Colon (tissue), 2 donors: ENCODE measurements around the gene DMD.
"Not testable (repeated sequence)": the region's sequence is repeated elsewhere in the genome, so short reads cannot be mapped to it uniquely, and the experiment has no call there.

Experiments
- FAIRE-seq: peaks from 2 replicates; lab custom pipeline; 2012; peaks lifted over from hg19 to GRCh38; lab: Jason Lieb, UNC
- donor health status: control.
- donor health status: control.

Gene DMD

DNA sequence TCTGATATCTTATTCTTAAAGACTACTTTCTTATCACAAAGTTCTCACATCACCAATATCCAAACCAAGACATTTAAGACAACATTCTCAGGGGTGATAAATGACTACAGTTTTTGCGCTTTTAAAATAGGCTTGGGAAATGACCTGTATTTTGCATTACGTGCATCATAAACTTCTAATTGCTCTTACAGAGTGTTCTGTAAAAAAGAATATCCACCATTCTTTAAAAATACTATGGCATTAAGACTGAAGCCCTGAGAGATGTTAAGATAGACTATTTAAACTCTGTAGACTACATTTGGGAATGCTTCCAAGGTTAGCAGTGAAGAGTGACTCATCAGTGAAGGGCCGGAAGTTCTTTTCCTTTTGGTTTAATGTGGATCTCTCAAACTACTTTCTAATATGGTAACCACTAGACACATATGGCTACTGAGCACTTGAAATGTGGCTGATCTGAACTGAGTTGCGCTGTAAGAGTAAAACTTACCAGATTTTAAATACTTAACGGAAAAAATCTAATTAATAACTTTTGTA lies 1620.7 kb downstream of the DMD start:
- peak; percentile 21 for FAIRE-seq

- FAIRE-seq: peak; percentile 68
These were observed 1621.8 kb downstream of the DMD start for GRCh38 chrX:31589503-31589902.

DNA sequence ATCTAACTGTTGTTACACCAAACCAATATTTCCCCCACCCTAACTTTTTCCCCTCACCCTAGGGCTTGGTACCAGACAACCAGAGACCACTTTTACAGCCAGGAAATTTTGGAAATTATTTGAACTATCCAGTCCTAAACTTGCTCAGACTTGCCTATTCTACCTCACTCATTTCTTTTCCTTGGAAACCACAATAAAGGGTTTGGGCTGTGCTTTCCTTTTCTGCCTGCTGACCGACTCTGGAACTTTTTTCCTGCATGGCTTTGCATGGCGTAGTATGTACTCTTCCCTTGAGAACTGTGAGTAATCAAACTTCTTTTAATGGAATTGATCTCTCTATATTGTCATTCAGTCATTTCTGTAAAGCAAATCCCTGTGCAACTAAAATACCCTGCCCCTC lies 1623.0 kb downstream of the DMD start:
- no peak for FAIRE-seq

GRCh38 chrX:31583892-31584291 lies 1627.5 kb downstream of the DMD start:
- FAIRE-seq: not testable (repeated sequence)

- no peak for FAIRE-seq
These were observed 1630.6 kb downstream of the DMD start for GRCh38 chrX:31580726-31581125.

DNA sequence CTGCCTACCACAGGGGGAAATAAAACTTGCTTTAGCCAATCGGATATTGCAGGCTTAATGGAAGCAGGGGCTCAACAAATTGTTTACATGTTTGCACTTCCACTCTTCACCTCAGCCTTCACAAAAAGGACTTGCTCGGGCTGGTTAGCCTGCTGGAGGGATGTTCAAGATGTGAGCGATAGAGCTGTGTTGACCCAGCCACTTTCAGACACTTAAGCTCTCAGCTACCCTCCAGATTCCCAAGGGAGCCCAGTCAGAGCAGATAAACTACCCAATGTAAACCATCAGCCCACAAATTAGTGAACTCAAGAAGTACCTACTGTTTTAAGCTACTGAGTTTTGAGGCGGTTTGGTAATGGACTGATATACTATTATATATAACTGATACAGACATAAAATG lies 1631.1 kb downstream of the DMD start:
- FAIRE-seq: no peak

DNA sequence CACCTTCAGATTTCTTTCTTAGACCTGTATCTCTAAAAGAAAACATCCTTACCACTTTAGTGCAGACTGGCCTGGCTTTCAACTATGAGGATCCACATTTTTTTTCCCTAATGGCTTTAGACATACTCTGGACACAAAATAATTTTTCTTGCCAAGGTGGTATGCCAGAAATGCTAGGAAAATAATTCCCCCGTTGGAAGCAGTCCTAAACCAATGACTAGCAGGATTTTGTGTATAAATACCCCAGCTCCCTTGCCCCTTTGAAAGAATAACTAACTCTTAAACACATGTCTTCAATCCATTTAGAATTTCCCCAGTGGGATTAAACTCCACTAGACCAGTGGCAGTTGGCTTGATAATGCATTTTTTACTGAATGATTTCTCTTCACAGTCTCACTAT lies 1639.0 kb downstream of the DMD start:
- FAIRE-seq: no peak

- FAIRE-seq: no peak
These were observed 1640.7 kb downstream of the DMD start for GRCh38 chrX:31570658-31571057.

DNA sequence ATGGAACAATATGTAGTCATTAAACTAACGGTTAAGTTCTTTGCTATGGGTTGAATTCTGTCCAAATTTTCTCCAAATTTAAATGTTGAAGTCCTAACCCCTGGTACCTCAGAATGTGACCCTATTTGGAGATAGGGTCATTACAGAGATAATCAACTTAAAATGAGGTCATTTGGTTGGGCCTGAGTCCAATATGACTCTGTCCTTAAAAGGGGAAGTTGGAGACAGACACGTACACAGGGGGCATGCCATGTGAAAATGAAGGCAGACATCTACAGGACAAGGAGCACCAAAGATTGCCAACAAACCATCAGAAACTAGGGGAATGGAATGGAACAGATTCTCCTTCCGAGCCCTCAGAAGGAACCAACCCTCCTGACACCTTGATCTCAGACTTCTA lies 1647.6 kb downstream of the DMD start:
- FAIRE-seq: no peak

GRCh38 chrX:31555506-31555905 lies 1655.8 kb downstream of the DMD start:
- no peak for FAIRE-seq

GRCh38 chrX:31551913-31552312 lies 1659.4 kb downstream of the DMD start:
- no peak for FAIRE-seq

DNA sequence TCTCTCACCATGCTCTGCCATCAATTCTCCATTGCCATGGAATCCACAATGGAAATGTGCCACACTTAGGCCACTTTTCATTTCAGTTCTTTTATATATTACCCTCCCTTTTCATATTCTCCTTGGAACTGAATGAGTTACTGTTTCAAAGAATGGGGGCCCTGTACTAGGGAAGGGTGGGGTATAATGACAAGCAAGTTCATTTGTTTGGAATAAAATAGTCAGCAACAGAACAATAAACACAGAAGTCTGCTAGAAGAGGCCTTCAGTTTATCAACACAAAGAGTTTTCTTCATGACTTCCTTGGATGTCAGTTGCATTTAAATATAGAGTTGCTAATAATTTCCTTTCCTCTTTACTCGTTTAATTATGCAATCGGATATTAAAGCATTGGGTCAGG lies 1661.2 kb downstream of the DMD start:
- peak; percentile 10 for FAIRE-seq

- FAIRE-seq: no peak
These were observed 1663.5 kb downstream of the DMD start for GRCh38 chrX:31547816-31548215.

DNA sequence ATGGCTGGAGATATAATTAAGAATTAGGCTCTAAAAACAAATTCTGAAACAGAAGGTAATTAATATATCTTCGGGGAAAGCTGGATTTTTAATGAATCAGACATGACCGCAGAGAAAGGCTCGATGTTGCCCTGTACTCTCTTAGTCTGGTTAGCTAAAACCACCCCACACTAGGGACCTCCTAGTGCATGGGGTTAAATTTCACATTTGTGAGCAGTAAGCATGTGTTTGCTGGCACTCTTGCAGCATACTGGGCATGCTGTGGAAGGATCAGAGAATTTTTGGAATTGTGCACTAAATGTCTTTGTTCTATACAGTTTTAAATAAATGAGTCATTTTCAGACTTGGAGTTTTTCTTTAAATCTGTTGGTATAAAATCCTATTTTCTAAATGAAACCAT lies 1663.9 kb downstream of the DMD start:
- FAIRE-seq: no peak

DNA sequence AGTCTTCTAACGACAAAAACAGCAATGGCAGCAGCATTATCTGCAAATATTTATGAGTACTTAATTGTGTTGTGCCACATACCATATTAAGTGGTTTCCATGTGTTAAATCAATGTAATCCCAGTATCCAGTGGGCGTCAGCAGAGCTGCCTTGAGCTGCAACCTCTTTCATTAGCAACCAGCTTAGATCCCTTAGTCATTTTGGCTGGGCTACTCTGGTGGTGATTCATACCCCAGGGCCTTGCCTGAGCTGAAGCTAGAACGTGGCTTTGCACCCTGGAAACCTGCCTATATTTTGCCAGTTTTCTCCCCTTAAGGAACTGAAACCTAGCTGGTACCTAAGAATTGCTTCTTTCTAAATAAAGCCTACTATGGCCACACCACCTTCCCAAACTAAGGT lies 1665.2 kb downstream of the DMD start:
- FAIRE-seq: no peak

DNA sequence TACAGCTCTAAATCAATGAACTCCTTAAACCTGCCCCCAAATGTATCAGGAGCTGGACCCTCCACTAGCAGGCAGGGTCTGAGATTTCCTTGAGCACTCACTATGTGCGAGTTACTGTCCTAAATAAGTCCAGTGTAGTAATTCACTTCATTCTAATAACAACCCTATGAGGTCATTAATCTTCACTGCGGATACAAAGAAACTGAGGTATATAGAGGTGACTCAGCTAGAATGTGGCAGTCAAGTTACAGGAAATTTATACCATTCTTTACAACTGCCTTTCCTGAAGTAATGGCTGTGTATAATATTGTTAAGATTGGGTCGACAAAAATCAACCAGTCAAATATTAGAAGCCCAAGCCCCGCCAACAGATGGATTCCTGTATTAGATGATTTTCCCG lies 1665.6 kb downstream of the DMD start:
- no peak for FAIRE-seq

DNA sequence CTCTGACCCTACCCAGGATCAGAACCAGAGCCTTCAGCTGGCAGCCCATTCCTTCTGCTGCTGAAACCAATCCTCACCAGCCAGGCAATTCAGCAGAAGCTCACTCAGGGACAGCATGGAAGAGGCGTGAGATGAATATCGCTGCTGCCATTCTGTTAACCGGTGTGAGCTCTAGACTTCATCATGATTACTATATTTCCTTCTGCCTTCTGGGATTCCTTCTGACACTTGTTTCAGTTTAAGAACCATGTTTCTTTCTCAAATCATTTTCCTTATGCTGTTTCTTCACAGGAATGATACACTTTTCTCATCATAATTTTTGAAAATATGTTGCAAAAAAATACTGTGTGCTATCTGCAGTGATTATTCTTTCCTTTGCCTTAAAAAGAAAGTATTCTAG lies 1666.2 kb downstream of the DMD start:
- no peak for FAIRE-seq

GRCh38 chrX:31543634-31544033 lies 1667.7 kb downstream of the DMD start:
- FAIRE-seq: no peak

GRCh38 chrX:31542566-31542965 lies 1668.8 kb downstream of the DMD start:
- no peak for FAIRE-seq

GRCh38 chrX:31540313-31540712 lies 1671.0 kb downstream of the DMD start:
- FAIRE-seq: no peak

GRCh38 chrX:31527455-31528126 lies 1683.8 kb downstream of the DMD start:
- FAIRE-seq: no peak

- FAIRE-seq: no peak
These were observed 1687.3 kb downstream of the DMD start for GRCh38 chrX:31523884-31524536.

DNA sequence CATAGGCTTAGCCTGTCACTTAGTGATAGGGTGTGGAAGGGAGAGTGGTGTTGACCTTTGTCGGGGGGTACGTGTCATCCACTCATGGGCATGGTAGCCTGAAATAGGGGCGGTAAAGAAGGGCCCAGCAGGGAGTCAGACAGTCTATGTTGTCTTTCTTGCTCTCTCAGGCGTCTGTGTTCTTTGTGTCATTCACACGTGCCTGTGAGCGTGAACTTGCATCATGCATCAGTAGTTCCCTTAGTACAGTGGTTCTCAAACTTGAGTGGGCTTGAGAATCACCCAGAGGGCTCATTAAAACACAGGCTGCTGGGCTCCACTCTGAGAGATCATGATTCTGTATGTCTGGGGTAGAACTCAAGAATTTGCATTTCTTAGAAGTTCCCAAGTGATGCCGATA lies 1688.6 kb downstream of the DMD start:
- no peak for FAIRE-seq

- no peak for FAIRE-seq
These were observed 1689.4 kb downstream of the DMD start for GRCh38 chrX:31521941-31522340.
